Loucy (cell line): ENCODE data around the gene NFATC3.

ENCODE experiments used
- H2AFZ ChIP-seq: fragments of 200-600 bp; sonication (generic); 2 replicates; pipeline ENCODE4 v1.6.0; 2016; ENCODE audit warnings: antibody characterized with exemption, mild to moderate bottlenecking, low read length, moderate library complexity
- H3F3A ChIP-seq: fragments of 200-600 bp; 2 replicates; pipeline ENCODE4 v1.6.0; 2016; ENCODE audit warnings: antibody characterized with exemption, low read depth, mild to moderate bottlenecking
- H3K27me3 ChIP-seq: fragments of 200-600 bp; sonication (generic); 2 replicates; pipeline ENCODE4 v1.6.1; 2014; ENCODE audit warnings: low read length, mild to moderate bottlenecking; ENCODE audit not compliant: insufficient read depth, poor library complexity, severe bottlenecking
- H3K36me3 ChIP-seq: fragments of 200-600 bp; sonication (generic); 2 replicates; pipeline ENCODE4 v1.6.1; 2016; ENCODE audit warnings: low read length; ENCODE audit not compliant: insufficient read depth
- H3K4me1 ChIP-seq: fragments of 200-600 bp; sonication (generic); 2 replicates; pipeline ENCODE4 v1.5.1; 2014; ENCODE audit warnings: low read length, mild to moderate bottlenecking; ENCODE audit not compliant: insufficient read depth, poor library complexity, severe bottlenecking
- H3K4me2 ChIP-seq: fragments of 200-600 bp; sonication (generic); 2 replicates; pipeline ENCODE4 v1.6.0; 2014; ENCODE audit warnings: antibody characterized with exemption, low read length, low read depth, mild to moderate bottlenecking; ENCODE audit not compliant: poor library complexity, severe bottlenecking
- H3K4me3 ChIP-seq: fragments of 200-600 bp; sonication (generic); 2 replicates; pipeline ENCODE4 v1.5.1; 2014; ENCODE audit warnings: low read length, mild to moderate bottlenecking, mixed read lengths; ENCODE audit not compliant: poor library complexity, severe bottlenecking
- H3K79me2 ChIP-seq: fragments of 200-600 bp; sonication (generic); 2 replicates; pipeline ENCODE4 v1.6.1; 2014; ENCODE audit warnings: low read length; ENCODE audit not compliant: insufficient read depth
- H3K9ac ChIP-seq: fragments of 200-600 bp; sonication (generic); 2 replicates; pipeline ENCODE4 v1.6.0; 2014; ENCODE audit warnings: mild to moderate bottlenecking, low read depth, low read length, moderate library complexity; ENCODE audit not compliant: poor library complexity, severe bottlenecking
- H3K9me2 ChIP-seq: fragments of 200-600 bp; sonication (generic); replicated peaks from 2 replicates; pipeline ENCODE4 v1.6.1; 2016; ENCODE audit warnings: low read depth, low read length, mixed read lengths
- H3K9me3 ChIP-seq: fragments of 200-600 bp; sonication (generic); 2 replicates; pipeline ENCODE4 v1.6.1; 2014; ENCODE audit warnings: mild to moderate bottlenecking, antibody characterized with exemption, low read length, low read depth; ENCODE audit not compliant: insufficient read depth
- H4K20me1 ChIP-seq: fragments of 200-600 bp; sonication (generic); 2 replicates; pipeline ENCODE4 v1.6.0; 2014; ENCODE audit warnings: antibody characterized with exemption, low read length, mild to moderate bottlenecking; ENCODE audit not compliant: insufficient read depth, poor library complexity, severe bottlenecking
- EZH2phosphoT487 ChIP-seq: fragments of 200-600 bp; IDR thresholded peaks from 2 replicates; pipeline ENCODE4 v1.6.1; 2018; ENCODE audit warnings: antibody characterized with exemption, mild to moderate bottlenecking, moderate library complexity, borderline replicate concordance
- TF ChIP-seq, protein P1 (sequence below): fragments of 200-600 bp; sonication (generic); conservative IDR thresholded peaks from 2 replicates; pipeline ENCODE4 v1.5.1; 2014; ENCODE audit warnings: mild to moderate bottlenecking, antibody characterized with exemption, low read length

NFATC3 gene

DNA sequence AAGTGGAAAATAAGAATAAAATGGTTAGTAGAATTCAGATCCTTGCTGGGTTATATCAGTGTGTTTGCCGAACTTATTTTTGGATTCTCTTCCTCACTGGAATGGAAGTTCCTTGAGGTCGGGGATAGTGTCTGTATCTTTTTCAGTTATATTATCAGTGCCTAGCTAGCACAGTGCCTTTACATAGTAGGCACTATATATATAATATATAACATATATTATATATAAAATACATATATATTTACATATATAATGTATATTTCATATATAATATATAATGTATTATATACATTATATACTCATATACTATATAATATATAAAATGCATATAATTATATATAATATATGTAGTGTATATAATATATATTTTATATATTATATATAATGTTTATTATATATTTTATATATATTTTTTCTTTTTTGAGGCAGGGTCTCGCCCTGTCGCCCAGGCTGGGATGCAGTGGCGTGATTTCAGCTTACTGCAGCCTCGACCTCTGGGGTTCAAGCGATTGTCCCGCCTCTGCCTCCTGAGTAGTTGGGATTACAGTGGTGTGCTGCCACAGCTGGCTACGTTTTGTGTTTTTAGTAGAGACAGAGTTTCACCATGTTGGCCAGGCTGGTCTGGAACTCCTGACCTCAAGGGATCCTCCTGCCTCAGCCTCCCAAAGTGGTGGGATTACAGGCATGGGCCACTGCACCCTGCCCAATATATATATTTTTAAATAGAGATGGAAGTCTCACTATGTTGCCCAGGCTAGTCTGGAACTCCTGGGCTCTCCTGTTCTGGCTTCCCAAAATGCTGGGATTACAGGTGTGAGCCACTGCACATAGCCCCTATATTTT, 3.2 kb downstream of the NFATC3 start:
- peaks cover 85% of the 10 kb centered on the region for H3K79me2 ChIP-seq
- no peaks in the 10 kb centered on the region for H3K9me3 ChIP-seq
- peaks cover 59% of the 10 kb centered on the region for H3K4me1 ChIP-seq
- H3F3A ChIP-seq: 0 out of 2 replicates have a peak, but pooled peaks cover 3% of the 10 kb centered on the region
- peaks cover 77% of the 10 kb centered on the region for H4K20me1 ChIP-seq
- peak overlapping the region; percentile 86 for H3K4me3 ChIP-seq
- H3K4me2 ChIP-seq: peak overlapping the region; percentile 82
- H3K27me3 ChIP-seq: no peaks in the 10 kb centered on the region
- no peak overlapping the region for H2AFZ ChIP-seq
- peak overlapping the region; percentile 94 for H3K9ac ChIP-seq
- TF ChIP-seq, protein P1, sequence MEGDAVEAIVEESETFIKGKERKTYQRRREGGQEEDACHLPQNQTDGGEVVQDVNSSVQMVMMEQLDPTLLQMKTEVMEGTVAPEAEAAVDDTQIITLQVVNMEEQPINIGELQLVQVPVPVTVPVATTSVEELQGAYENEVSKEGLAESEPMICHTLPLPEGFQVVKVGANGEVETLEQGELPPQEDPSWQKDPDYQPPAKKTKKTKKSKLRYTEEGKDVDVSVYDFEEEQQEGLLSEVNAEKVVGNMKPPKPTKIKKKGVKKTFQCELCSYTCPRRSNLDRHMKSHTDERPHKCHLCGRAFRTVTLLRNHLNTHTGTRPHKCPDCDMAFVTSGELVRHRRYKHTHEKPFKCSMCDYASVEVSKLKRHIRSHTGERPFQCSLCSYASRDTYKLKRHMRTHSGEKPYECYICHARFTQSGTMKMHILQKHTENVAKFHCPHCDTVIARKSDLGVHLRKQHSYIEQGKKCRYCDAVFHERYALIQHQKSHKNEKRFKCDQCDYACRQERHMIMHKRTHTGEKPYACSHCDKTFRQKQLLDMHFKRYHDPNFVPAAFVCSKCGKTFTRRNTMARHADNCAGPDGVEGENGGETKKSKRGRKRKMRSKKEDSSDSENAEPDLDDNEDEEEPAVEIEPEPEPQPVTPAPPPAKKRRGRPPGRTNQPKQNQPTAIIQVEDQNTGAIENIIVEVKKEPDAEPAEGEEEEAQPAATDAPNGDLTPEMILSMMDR: no peak
- no peak for TF ChIP-seq EZH2phosphoT487
- H3K9me2 ChIP-seq: no peaks in the 10 kb centered on the region
- no peaks in the 10 kb centered on the region for H3K36me3 ChIP-seq

DNA sequence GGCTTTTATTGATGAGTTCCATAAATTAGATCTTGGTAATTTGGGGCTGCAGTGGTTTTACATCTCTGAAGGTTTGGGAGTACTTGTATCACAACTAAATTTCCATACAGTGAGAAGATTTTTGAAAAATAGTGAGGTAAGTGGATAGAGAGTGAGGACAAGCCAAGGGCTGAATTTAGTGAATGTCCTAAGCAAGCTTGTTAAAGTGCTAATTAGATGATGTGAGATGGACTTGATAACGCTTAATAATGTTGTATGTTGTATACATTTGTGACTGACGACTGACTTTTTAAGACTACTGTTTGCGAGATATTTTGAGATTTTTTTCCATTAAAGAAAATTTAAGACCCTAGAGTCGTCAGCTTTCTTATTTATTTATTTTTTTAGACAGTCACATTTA, 3.9 kb downstream of the NFATC3 start:
- peaks cover 84% of the 10 kb centered on the region for H4K20me1 ChIP-seq
- peak overlapping the region; percentile 82 for H3K4me2 ChIP-seq
- H3K79me2 ChIP-seq: peaks cover 87% of the 10 kb centered on the region
- no peaks in the 10 kb centered on the region for H3K9me2 ChIP-seq
- no peak overlapping the region for H2AFZ ChIP-seq
- peaks cover 59% of the 10 kb centered on the region for H3K4me1 ChIP-seq
- no peaks in the 10 kb centered on the region for H3K27me3 ChIP-seq
- H3K9me3 ChIP-seq: no peaks in the 10 kb centered on the region
- H3K9ac ChIP-seq: peak overlapping the region; percentile 67
- 0 out of 2 replicates have a peak, but pooled peaks cover 3% of the 10 kb centered on the region for H3F3A ChIP-seq
- no peaks in the 10 kb centered on the region for H3K36me3 ChIP-seq
- H3K4me3 ChIP-seq: peak overlapping the region; percentile 86
- TF ChIP-seq EZH2phosphoT487: no peak
- TF ChIP-seq, protein P1: no peak

DNA sequence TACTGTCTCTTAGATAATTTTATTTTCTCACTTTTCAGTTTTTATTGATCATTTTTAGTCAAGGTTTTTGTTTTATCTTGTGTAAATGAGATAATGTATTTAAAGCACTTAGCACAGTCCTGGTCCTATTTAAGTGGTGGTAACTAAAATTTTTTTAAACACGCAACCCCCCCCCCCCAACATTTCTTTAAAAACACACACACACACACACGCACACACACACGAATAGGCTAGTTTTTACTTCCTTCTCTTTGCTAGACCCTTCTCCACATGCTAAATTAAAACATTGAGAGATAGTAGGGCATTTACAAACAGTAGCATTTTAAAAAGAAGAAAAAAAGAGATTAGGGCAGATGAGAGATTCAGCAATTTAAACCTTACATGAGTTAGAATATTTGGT, 5.0 kb downstream of the NFATC3 start:
- peak overlapping the region; percentile 82 for H3K4me2 ChIP-seq
- H3K9me2 ChIP-seq: no peaks in the 10 kb centered on the region
- no peaks in the 10 kb centered on the region for H3K9me3 ChIP-seq
- H3K4me1 ChIP-seq: peaks cover 66% of the 10 kb centered on the region
- H3K9ac ChIP-seq: peak overlapping the region; percentile 67
- TF ChIP-seq EZH2phosphoT487: no peak
- TF ChIP-seq, protein P1: no peak
- H3K4me3 ChIP-seq: peak overlapping the region; percentile 86
- no peak overlapping the region for H2AFZ ChIP-seq
- H3K36me3 ChIP-seq: no peaks in the 10 kb centered on the region
- H3K27me3 ChIP-seq: no peaks in the 10 kb centered on the region
- 0 out of 2 replicates have a peak, but pooled peaks cover 3% of the 10 kb centered on the region for H3F3A ChIP-seq
- H4K20me1 ChIP-seq: peaks cover 94% of the 10 kb centered on the region
- H3K79me2 ChIP-seq: peaks cover 98% of the 10 kb centered on the region
